D721Med (cell line): Measurements from ENCODE around the gene RDH12.

Source experiments
- DNase-seq: peaks from one replicate; pipeline ENCODE4 v3.0.0; 2011; ENCODE audit warnings: low spot score; ENCODE audit not compliant: insufficient read length
- FAIRE-seq: peaks from 2 replicates; lab custom pipeline; 2011; peaks lifted over from hg19 to GRCh38; lab: Jason Lieb, UNC
- CTCF ChIP-seq: IDR thresholded peaks from 2 replicates; pipeline ENCODE4 v1.5.1; 2012; ENCODE audit warnings: mild to moderate bottlenecking, control low read depth; ENCODE audit not compliant: insufficient read depth; ENCODE audit errors: missing control alignments

The RDH12 gene

DNA sequence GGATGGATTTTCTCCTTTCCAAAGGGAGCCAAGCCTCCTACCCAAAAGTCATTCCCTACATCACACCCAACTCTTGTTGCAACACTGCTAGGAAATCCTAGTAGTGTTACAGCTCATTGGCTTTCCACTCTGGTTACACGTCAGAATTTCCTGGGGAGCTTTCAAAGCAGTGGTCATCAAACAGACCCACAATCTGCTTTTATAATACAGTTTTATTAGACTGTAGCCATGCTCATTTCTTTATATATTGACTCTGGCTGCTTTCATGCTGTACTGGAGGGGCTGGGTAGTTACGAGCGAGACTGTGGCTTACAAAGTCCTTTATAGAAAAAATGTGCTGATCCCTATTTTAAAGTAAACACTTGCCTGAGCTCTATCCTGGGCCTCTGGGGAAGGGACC lies 80.4 kb downstream of the RDH12 start:
- FAIRE-seq (no peak), DNase-seq (no peak)
- no peak for TF ChIP-seq CTCF
